Measurements from ENCODE around the gene WNK2.
"Not testable (repeated sequence)": the region's sequence is repeated elsewhere in the genome, so short reads cannot be mapped to it uniquely, and the experiment has no call there.

Gene WNK2

GRCh38 chr9:93353413-93354310, 169.7 kb downstream of the WNK2 start:
- not testable (repeated sequence) for H3K4me1 ChIP-seq (ENCODE audit: control insufficient read depth, insufficient read depth, low read length, poor library complexity, severe bottlenecking); H3K4me3 ChIP-seq (ENCODE audit: insufficient read depth, low read depth, low read length, poor library complexity, severe bottlenecking)

GRCh38 chr9:93354451-93354850, 170.5 kb downstream of the WNK2 start:
- no peaks in the 10 kb centered on the region for H3K9me3 ChIP-seq (ENCODE audit: control insufficient read depth, low read length)
- H3K27ac ChIP-seq (ENCODE audit: insufficient read depth, low read length, poor library complexity, severe bottlenecking): no peak overlapping the region
- DNase-seq: no peak
- no peaks in the 10 kb centered on the region for H3K36me3 ChIP-seq (ENCODE audit: control insufficient read depth, insufficient read depth, low read length)
- no peak overlapping the region for H3K4me3 ChIP-seq (ENCODE audit: insufficient read depth, low read depth, low read length, poor library complexity, severe bottlenecking)
- no peaks in the 10 kb centered on the region for H3K4me1 ChIP-seq (ENCODE audit: control insufficient read depth, insufficient read depth, low read length, poor library complexity, severe bottlenecking)
- H3K27me3 ChIP-seq (replicated peaks; ENCODE audit: control insufficient read depth, insufficient read depth, low read length, poor library complexity, severe bottlenecking): no peaks in the 10 kb centered on the region

More at GRCh38 chr9:93353413-93354310, 169.7 kb downstream of the WNK2 start:
- not testable (repeated sequence) for H3K9me3 ChIP-seq (ENCODE audit: control insufficient read depth, low read length); DNase-seq; H3K27me3 ChIP-seq (replicated peaks; ENCODE audit: control insufficient read depth, insufficient read depth, low read length, poor library complexity, severe bottlenecking); H3K27ac ChIP-seq (ENCODE audit: insufficient read depth, low read length, poor library complexity, severe bottlenecking); H3K36me3 ChIP-seq (ENCODE audit: control insufficient read depth, insufficient read depth, low read length)

- Histone ChIP-seq H3K27me3 (replicated peaks; ENCODE audit: control insufficient read depth, insufficient read depth, low read length, poor library complexity, severe bottlenecking) (no peaks in the 10 kb centered on the region), H3K36me3 (ENCODE audit: control insufficient read depth, insufficient read depth, low read length) (no peaks in the 10 kb centered on the region), H3K9me3 (ENCODE audit: control insufficient read depth, low read length) (no peaks in the 10 kb centered on the region), H3K27ac (ENCODE audit: insufficient read depth, low read length, poor library complexity, severe bottlenecking) (no peak overlapping the region), H3K4me1 (ENCODE audit: control insufficient read depth, insufficient read depth, low read length, poor library complexity, severe bottlenecking) (no peaks in the 10 kb centered on the region), H3K4me3 (ENCODE audit: insufficient read depth, low read depth, low read length, poor library complexity, severe bottlenecking) (no peak overlapping the region)
- DNase-seq: no peak
Measured at GRCh38 chr9:93355827-93356226, 171.9 kb downstream of the WNK2 start.

- Histone ChIP-seq H3K27me3 (replicated peaks; ENCODE audit: control insufficient read depth, insufficient read depth, low read length, poor library complexity, severe bottlenecking) (no peaks in the 10 kb centered on the region), H3K36me3 (ENCODE audit: control insufficient read depth, insufficient read depth, low read length) (no peaks in the 10 kb centered on the region), H3K9me3 (ENCODE audit: control insufficient read depth, low read length) (no peaks in the 10 kb centered on the region), H3K27ac (ENCODE audit: insufficient read depth, low read length, poor library complexity, severe bottlenecking) (no peak overlapping the region), H3K4me1 (ENCODE audit: control insufficient read depth, insufficient read depth, low read length, poor library complexity, severe bottlenecking) (no peaks in the 10 kb centered on the region), H3K4me3 (ENCODE audit: insufficient read depth, low read depth, low read length, poor library complexity, severe bottlenecking) (no peak overlapping the region)
- no peak for DNase-seq
Measured at GRCh38 chr9:93357649-93358048, 173.7 kb downstream of the WNK2 start.

GRCh38 chr9:93359907-93360306, 176.0 kb downstream of the WNK2 start:
- H3K9me3 ChIP-seq (ENCODE audit: control insufficient read depth, low read length); H3K4me3 ChIP-seq (ENCODE audit: insufficient read depth, low read depth, low read length, poor library complexity, severe bottlenecking); DNase-seq; H3K4me1 ChIP-seq (ENCODE audit: control insufficient read depth, insufficient read depth, low read length, poor library complexity, severe bottlenecking); H3K27me3 ChIP-seq (replicated peaks; ENCODE audit: control insufficient read depth, insufficient read depth, low read length, poor library complexity, severe bottlenecking); H3K27ac ChIP-seq (ENCODE audit: insufficient read depth, low read length, poor library complexity, severe bottlenecking); H3K36me3 ChIP-seq (ENCODE audit: control insufficient read depth, insufficient read depth, low read length): not testable (repeated sequence)

GRCh38 chr9:93361995-93362394, 178.1 kb downstream of the WNK2 start:
- Histone ChIP-seq H3K4me1 (ENCODE audit: control insufficient read depth, insufficient read depth, low read length, poor library complexity, severe bottlenecking) (no peaks in the 10 kb centered on the region), H3K27me3 (replicated peaks; ENCODE audit: control insufficient read depth, insufficient read depth, low read length, poor library complexity, severe bottlenecking) (no peaks in the 10 kb centered on the region), H3K9me3 (ENCODE audit: control insufficient read depth, low read length) (no peaks in the 10 kb centered on the region), H3K36me3 (ENCODE audit: control insufficient read depth, insufficient read depth, low read length) (no peaks in the 10 kb centered on the region), H3K4me3 (ENCODE audit: insufficient read depth, low read depth, low read length, poor library complexity, severe bottlenecking) (no peak overlapping the region), H3K27ac (ENCODE audit: insufficient read depth, low read length, poor library complexity, severe bottlenecking) (no peak overlapping the region)
- DNase-seq: no peak

GRCh38 chr9:93364734-93365426, 180.9 kb downstream of the WNK2 start:
- Histone ChIP-seq H3K4me1 (ENCODE audit: control insufficient read depth, insufficient read depth, low read length, poor library complexity, severe bottlenecking) (no peaks in the 10 kb centered on the region), H3K9me3 (ENCODE audit: control insufficient read depth, low read length) (no peaks in the 10 kb centered on the region), H3K36me3 (ENCODE audit: control insufficient read depth, insufficient read depth, low read length) (no peaks in the 10 kb centered on the region), H3K27me3 (replicated peaks; ENCODE audit: control insufficient read depth, insufficient read depth, low read length, poor library complexity, severe bottlenecking) (no peaks in the 10 kb centered on the region), H3K4me3 (ENCODE audit: insufficient read depth, low read depth, low read length, poor library complexity, severe bottlenecking) (no peak overlapping the region), H3K27ac (ENCODE audit: insufficient read depth, low read length, poor library complexity, severe bottlenecking) (no peak overlapping the region)
- DNase-seq: no peak

- Histone ChIP-seq H3K36me3 (ENCODE audit: control insufficient read depth, insufficient read depth, low read length) (no peaks in the 10 kb centered on the region), H3K4me3 (ENCODE audit: insufficient read depth, low read depth, low read length, poor library complexity, severe bottlenecking) (no peak overlapping the region), H3K4me1 (ENCODE audit: control insufficient read depth, insufficient read depth, low read length, poor library complexity, severe bottlenecking) (no peaks in the 10 kb centered on the region), H3K27ac (ENCODE audit: insufficient read depth, low read length, poor library complexity, severe bottlenecking) (no peak overlapping the region), H3K27me3 (replicated peaks; ENCODE audit: control insufficient read depth, insufficient read depth, low read length, poor library complexity, severe bottlenecking) (no peaks in the 10 kb centered on the region), H3K9me3 (ENCODE audit: control insufficient read depth, low read length) (no peaks in the 10 kb centered on the region)
- DNase-seq: no peak
Measured at GRCh38 chr9:93365427-93366118, 181.6 kb downstream of the WNK2 start.

- Histone ChIP-seq H3K9me3 (ENCODE audit: control insufficient read depth, low read length) (no peaks in the 10 kb centered on the region), H3K27me3 (replicated peaks; ENCODE audit: control insufficient read depth, insufficient read depth, low read length, poor library complexity, severe bottlenecking) (no peaks in the 10 kb centered on the region), H3K4me3 (ENCODE audit: insufficient read depth, low read depth, low read length, poor library complexity, severe bottlenecking) (no peak overlapping the region), H3K36me3 (ENCODE audit: control insufficient read depth, insufficient read depth, low read length) (no peaks in the 10 kb centered on the region), H3K27ac (ENCODE audit: insufficient read depth, low read length, poor library complexity, severe bottlenecking) (no peak overlapping the region), H3K4me1 (ENCODE audit: control insufficient read depth, insufficient read depth, low read length, poor library complexity, severe bottlenecking) (no peaks in the 10 kb centered on the region)
- no peak for DNase-seq
Measured at GRCh38 chr9:93366119-93366447, 182.1 kb downstream of the WNK2 start.

GRCh38 chr9:93366486-93366885, 182.5 kb downstream of the WNK2 start:
- not testable (repeated sequence) for H3K36me3 ChIP-seq (ENCODE audit: control insufficient read depth, insufficient read depth, low read length); H3K27me3 ChIP-seq (replicated peaks; ENCODE audit: control insufficient read depth, insufficient read depth, low read length, poor library complexity, severe bottlenecking); H3K4me1 ChIP-seq (ENCODE audit: control insufficient read depth, insufficient read depth, low read length, poor library complexity, severe bottlenecking); H3K4me3 ChIP-seq (ENCODE audit: insufficient read depth, low read depth, low read length, poor library complexity, severe bottlenecking); H3K9me3 ChIP-seq (ENCODE audit: control insufficient read depth, low read length); H3K27ac ChIP-seq (ENCODE audit: insufficient read depth, low read length, poor library complexity, severe bottlenecking); DNase-seq

Data from effector memory CD4-positive, alpha-beta T cell (primary cell).